ENCODE results near the gene SRA1. TPM values are rescaled to one million over a fixed set of nuclear protein-coding genes. Genes with fewer than 3 reads are reported as not detected.
A peak's percentile ranks its signal among the peaks of the same experiment; 100 is the strongest.
"Not testable (repeated sequence)": the region's sequence is repeated elsewhere in the genome, so short reads cannot be mapped to it uniquely, and the experiment has no call there.

The SRA1 gene
- 10 to 100 TPM; 44.5 to 77.4 (median 55.7) TPM for polyA plus RNA-seq

DNA sequence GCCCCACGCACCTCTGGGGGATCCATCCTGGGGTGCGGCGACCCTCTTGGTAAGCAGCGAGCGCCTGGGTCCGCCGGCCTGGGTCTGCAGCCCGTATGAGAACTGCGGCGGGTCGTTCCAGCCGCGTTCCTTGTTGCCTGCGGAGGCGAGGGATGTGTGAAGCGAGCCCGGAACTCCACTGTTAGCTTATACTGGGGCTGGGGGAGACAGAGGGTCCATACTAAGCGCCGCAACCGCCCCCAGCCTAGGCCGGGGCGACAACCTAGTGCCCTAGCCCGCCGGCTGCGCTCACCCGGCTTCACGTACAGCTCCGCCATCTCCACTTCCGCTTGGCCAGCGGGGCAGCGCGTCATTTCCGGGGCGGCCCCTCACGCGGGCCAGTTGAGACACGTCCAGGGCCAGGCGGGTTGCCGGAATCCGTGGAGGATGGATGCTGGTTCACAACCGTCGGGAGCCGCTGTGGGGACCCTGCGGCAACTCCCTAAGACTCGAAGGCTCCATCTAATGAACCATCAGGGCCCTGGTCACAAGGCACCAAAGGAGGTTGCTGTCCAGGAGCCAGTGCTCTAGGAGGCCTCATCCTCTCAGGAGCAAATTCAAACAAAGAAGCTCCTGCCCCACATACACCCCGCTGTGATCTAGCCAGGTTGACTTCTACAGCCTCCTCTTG lies at the start of gene SRA1:
Gene SRA1, minus strand, starts transcription at position 338 of the 670 bp plus-strand sequence. Its CDS starts 21 bp downstream, at position 317.
- Mint-ChIP-seq H3K4me3 (peak within 1 kb of the TSS; percentile 83 to 94 (median 90)), H3K4me1 (peaks cover 49 to 52% of the 10 kb centered on the region in 2 donors), H3K27ac (peak within 1 kb of the TSS; percentile 88 to 99 (median 96)), H3K36me3 (peaks cover 4% of the 10 kb centered on the region in 3 donors), H3K27me3 (ENCODE audit: low read depth in 3 of 3) (peaks cover 6 to 12% (median 8%) of the 10 kb centered on the region in 3 donors), H3K9me3 (no peaks in the 10 kb centered on the region)
- peak; percentile 89 to 90 (median 89) for DNase-seq

DNA sequence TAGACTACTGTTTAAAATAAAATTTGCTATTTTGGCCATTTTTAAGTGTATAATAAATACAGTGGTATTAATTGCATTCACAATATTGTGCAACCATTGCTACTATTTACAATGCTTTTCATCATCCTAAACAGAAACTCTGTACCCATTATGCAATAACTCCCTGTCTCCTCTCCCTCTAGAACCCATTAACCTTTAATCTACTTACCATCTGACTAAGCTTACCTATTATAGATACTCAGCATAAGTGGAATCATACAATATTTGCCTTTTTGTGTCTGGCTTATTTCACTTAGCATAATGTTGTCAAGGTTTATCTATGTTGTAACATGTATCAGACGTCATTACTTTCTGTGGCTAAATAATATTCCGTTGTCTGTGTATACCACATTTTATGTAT lies 49.8 kb upstream of the SRA1 start:
- no peak overlapping the region for H3K27ac Mint-ChIP-seq
- peaks cover 0 to 3% of the 10 kb centered on the region in 2 donors for H3K4me1 Mint-ChIP-seq
- peaks cover 0 to 7% (median 7%) of the 10 kb centered on the region in 3 donors for H3K27me3 Mint-ChIP-seq (ENCODE audit: low read depth in 3 of 3)

DNA sequence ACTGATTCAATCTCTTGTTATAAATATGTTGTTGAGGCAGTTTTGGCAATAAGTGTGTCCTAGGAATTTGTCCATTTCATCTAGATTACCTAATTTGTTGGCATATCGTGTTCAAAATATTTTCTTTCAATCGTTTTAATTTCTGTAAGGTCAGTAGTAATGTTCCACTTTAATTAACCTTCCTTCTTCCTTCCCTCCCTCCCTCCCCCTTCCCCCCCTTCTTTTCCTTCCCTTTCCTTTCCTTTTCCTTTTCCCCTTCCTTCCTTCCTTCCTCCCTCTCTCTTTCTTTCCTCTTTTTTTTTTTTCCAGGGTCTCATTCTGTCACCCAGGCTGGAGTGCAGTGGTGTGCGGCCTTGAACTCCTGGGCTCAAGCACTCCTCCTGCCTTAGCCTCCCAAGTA lies 48.6 kb upstream of the SRA1 start:
- DNase-seq: no peak
- Mint-ChIP-seq H3K27ac (no peak overlapping the region), H3K4me1 (no peaks in the 10 kb centered on the region), H3K4me3 (no peak overlapping the region), H3K9me3 (peaks cover 0 to 2% (median 0%) of the 10 kb centered on the region in 6 donors), H3K36me3 (no peaks in the 10 kb centered on the region), H3K27me3 (ENCODE audit: low read depth in 3 of 3) (peaks cover 0 to 3% (median 1%) of the 10 kb centered on the region in 3 donors)

More for the DNA sequence above, 49.8 kb upstream of the SRA1 start:
- Mint-ChIP-seq H3K9me3 (peaks cover 0 to 2% (median 0%) of the 10 kb centered on the region in 6 donors), H3K36me3 (no peaks in the 10 kb centered on the region), H3K4me3 (no peak overlapping the region)
- no peak for DNase-seq

DNA sequence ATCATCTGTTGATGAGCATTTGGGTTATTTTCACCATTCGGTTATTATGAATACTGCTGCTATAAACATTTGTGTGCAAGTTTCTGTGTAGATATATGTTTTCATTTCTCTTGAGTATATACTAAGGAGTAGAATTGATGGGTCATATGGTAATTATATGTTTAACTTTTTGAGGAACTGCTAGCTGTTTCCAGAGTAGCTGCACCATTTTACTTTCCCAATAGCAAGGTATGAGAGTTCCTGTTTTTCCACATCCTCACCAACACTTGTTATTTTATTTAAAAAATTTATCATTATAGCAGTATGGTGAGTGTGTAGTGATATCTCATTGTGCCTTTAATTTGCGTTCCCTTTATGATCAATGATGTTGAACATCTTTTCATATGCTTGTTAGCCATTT lies 46.5 kb upstream of the SRA1 start:
- Mint-ChIP-seq H3K9me3 (peaks cover 0 to 2% (median 0%) of the 10 kb centered on the region in 6 donors), H3K4me3 (no peak overlapping the region), H3K27me3 (ENCODE audit: low read depth in 3 of 3) (peaks cover 0 to 3% (median 1%) of the 10 kb centered on the region in 3 donors), H3K4me1 (no peaks in the 10 kb centered on the region), H3K27ac (no peak overlapping the region), H3K36me3 (no peaks in the 10 kb centered on the region)
- DNase-seq: no peak

DNA sequence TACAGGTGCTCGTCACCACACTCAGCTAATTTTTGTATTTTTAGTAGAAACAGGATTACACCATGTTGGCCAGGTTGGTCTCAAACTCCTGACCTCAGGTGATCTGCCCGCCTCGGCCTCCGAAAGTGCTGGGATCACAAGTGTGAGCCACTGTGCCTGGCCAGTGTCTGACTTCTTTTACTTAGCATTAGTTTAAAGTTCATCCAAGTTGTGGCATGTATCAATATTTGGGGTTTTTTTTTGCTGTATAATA lies 46.1 kb upstream of the SRA1 start:
- not testable (repeated sequence) for DNase-seq; H3K27ac Mint-ChIP-seq; H3K4me1 Mint-ChIP-seq; H3K9me3 Mint-ChIP-seq; H3K36me3 Mint-ChIP-seq; H3K4me3 Mint-ChIP-seq; H3K27me3 Mint-ChIP-seq (ENCODE audit: low read depth in 3 of 3)

DNA sequence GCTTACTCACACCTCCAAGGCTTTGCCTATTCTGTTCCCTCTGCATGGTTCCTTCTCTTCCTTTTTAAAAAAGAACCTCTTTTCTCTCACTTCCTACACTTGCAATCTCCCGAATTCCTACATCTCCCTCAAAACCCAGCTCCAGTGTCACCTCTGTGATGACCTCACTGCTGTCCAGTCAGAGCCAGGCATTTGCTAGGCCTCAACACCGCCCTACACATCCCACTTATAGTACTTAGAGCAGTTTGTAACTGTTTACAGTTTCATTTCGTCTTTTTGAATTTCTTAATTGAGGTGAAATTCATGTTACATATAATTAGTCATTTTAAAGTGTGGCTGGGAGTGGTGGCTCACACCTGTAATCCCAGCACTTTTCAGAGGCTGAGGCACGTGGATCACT lies 44.9 kb upstream of the SRA1 start:
- peaks cover 0 to 2% (median 0%) of the 10 kb centered on the region in 6 donors for H3K9me3 Mint-ChIP-seq
- H3K27me3 Mint-ChIP-seq (ENCODE audit: low read depth in 3 of 3): peaks cover 1 to 3% (median 2%) of the 10 kb centered on the region in 3 donors
- no peak overlapping the region for H3K4me3 Mint-ChIP-seq
- H3K36me3 Mint-ChIP-seq: no peaks in the 10 kb centered on the region
- no peak overlapping the region for H3K27ac Mint-ChIP-seq
- H3K4me1 Mint-ChIP-seq: no peaks in the 10 kb centered on the region
- no peak for DNase-seq

DNA sequence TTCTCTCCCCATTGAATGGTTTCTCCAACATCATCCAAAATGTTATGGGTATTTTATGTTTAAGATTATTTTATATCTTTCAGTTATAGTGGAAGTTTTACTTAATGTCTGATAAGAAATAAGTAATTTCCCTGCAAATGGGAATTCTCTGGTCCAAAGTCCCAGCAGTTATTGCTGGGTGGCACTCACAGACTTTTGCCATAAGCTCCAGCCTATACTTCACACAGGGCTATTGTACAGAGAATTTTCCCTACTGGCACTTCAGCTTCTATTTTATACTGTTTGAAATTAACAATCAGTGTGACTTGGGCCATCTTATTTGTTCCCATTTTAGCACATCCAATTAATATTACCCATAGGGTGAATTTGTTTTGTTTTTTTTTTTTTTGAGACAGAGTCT lies 42.8 kb upstream of the SRA1 start:
- no peak overlapping the region for H3K27ac Mint-ChIP-seq
- no peak overlapping the region for H3K4me3 Mint-ChIP-seq
- no peak for DNase-seq
- no peaks in the 10 kb centered on the region for H3K4me1 Mint-ChIP-seq
- peaks cover 0 to 2% (median 0%) of the 10 kb centered on the region in 6 donors for H3K9me3 Mint-ChIP-seq
- no peaks in the 10 kb centered on the region for H3K36me3 Mint-ChIP-seq
- peaks cover 1 to 3% (median 2%) of the 10 kb centered on the region in 3 donors for H3K27me3 Mint-ChIP-seq (ENCODE audit: low read depth in 3 of 3)

DNA sequence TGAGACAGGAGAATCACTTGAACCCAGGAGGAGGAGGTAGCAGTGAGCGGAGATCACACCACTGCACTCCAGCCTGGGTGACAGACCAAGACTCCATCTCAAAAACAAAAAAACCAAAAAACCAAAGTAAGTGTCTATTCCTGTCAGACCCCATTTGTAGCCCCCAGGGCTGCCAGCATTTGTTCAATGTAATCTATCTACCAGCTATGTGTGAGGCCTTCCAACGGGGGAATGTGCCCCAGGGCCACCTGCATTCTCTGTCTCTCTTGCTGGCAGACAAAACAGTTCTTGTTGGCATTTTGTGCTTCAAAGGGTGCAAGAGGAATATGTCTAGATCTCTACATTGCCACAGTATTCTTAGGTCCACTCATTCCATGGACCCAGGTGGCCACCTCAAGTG lies 41.6 kb upstream of the SRA1 start:
- no peak overlapping the region for H3K4me3 Mint-ChIP-seq
- no peaks in the 10 kb centered on the region for H3K36me3 Mint-ChIP-seq
- no peak for DNase-seq
- no peaks in the 10 kb centered on the region for H3K4me1 Mint-ChIP-seq
- H3K27ac Mint-ChIP-seq: no peak overlapping the region
- peaks cover 0 to 3% (median 2%) of the 10 kb centered on the region in 3 donors for H3K27me3 Mint-ChIP-seq (ENCODE audit: low read depth in 3 of 3)
- H3K9me3 Mint-ChIP-seq: peaks cover 0 to 2% (median 0%) of the 10 kb centered on the region in 6 donors

DNA sequence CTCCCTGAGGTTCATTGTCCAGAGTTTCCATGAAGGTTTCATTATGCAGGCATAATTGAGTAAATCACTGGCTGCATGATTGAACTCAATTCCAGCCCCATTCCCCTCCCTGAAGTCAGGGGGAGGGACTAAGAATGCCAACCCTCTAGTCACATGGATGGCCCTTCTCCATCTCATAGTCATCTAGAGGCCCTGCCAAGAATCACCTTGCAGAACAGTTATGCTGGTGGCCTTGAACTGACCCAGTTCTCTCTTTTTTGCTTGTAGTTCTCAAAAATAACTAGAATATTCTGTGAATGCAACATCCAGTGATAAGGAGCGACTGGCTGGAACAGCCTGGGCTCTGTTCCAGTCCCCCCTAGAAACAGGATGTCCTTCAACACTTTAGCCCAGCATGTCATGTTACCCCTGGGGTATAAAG lies 39.1 kb upstream of the SRA1 start:
- no peak overlapping the region for H3K27ac Mint-ChIP-seq
- H3K4me1 Mint-ChIP-seq: no peaks in the 10 kb centered on the region
- H3K36me3 Mint-ChIP-seq: no peaks in the 10 kb centered on the region
- H3K27me3 Mint-ChIP-seq (ENCODE audit: low read depth in 3 of 3): peaks cover 0 to 7% (median 4%) of the 10 kb centered on the region in 3 donors
- DNase-seq: no peak
- no peak overlapping the region for H3K4me3 Mint-ChIP-seq
- H3K9me3 Mint-ChIP-seq: no peaks in the 10 kb centered on the region

DNA sequence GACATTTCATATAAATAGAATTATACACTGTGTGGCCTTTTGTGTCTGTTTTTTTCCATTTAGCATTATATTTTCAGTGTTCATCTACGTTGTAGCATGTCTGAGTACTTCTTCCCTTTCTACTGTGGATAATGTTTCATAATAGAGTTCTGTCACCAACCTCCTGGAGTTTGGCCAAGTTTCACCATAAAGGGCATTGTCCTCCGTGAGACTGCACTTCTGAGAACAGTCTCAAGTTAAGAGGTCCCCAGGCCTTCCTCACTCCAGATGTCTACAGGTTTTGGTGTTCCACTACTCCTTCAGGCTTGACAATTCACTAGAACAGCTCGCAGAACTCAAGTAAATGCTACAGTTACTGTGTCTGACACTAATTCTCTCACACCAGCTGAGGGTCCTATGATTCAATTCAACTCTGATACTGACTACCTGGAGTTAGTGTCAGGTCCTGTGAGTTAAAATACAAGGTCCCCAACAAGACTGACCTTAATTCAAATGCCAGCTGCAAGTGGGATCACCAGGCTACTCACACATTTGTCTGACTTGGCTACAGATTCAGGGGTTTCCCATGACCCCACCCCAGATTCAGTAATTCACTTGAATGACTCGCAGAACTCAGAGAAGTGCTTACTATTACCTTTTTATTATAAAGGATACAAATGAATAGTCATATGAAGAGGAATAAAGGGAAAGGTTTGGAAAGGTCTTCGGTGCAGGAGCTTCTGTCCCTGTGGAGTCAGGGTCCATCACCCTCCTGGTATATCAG lies 38.4 kb upstream of the SRA1 start:
- Mint-ChIP-seq H3K9me3 (no peaks in the 10 kb centered on the region), H3K4me3 (no peak overlapping the region), H3K36me3 (no peaks in the 10 kb centered on the region), H3K27me3 (ENCODE audit: low read depth in 3 of 3) (peaks cover 0 to 7% (median 4%) of the 10 kb centered on the region in 3 donors), H3K27ac (no peak overlapping the region), H3K4me1 (no peaks in the 10 kb centered on the region)
- DNase-seq: no peak

DNA sequence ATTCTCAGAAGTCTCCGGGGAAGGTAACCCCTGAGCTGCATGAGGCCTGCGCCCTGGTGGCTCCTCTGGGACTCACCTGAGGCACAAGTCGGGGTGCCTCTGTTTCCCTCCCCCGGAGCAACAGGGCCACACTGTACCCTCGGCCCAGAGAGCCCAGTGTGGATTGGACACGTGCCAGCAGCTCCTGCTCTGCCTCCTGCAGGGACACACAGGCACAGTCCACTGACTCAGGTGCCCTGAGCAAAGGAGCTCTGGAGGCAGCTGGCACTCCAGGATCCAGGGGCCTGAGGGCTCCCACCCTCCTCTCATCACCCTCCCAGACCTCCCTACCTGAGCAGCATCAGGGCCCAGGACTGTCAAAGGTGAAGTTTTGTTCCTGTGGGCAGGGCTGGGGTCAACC lies 36.9 kb upstream of the SRA1 start:
- no peak for DNase-seq
- no peaks in the 10 kb centered on the region for H3K36me3 Mint-ChIP-seq
- no peak overlapping the region for H3K27ac Mint-ChIP-seq
- H3K27me3 Mint-ChIP-seq (ENCODE audit: low read depth in 3 of 3): peaks cover under 1 to 7% (median 4%) of the 10 kb centered on the region in 3 donors
- H3K4me1 Mint-ChIP-seq: no peaks in the 10 kb centered on the region
- H3K4me3 Mint-ChIP-seq: no peak overlapping the region
- no peaks in the 10 kb centered on the region for H3K9me3 Mint-ChIP-seq

DNA sequence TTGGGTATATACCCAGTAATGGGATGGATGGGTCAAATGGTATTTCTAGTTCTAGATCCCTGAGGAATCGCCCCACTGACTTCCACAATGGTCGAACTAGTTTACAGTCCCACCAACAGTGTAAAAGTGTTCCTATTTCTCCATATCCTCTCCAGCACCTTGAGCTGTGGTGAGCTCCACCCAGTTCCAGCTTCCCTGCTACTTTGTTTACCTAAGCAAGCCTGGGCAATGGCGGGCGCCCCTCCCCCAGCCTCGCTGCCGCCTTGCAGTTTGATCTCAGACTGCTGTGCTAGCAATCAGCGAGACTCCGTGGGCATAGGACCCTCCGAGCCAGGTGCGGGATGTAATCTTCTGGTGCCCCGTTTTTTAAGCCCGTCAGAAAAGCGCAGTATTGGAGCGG lies 35.8 kb upstream of the SRA1 start:
- Mint-ChIP-seq H3K4me3 (peak overlapping the region in 1 of 5 donors; percentile 9), H3K27ac (peak overlapping the region in 1 of 6 donors; percentile 50)
- H3K36me3 Mint-ChIP-seq; H3K9me3 Mint-ChIP-seq; DNase-seq; H3K27me3 Mint-ChIP-seq (ENCODE audit: low read depth in 3 of 3); H3K4me1 Mint-ChIP-seq: not testable (repeated sequence)

DNA sequence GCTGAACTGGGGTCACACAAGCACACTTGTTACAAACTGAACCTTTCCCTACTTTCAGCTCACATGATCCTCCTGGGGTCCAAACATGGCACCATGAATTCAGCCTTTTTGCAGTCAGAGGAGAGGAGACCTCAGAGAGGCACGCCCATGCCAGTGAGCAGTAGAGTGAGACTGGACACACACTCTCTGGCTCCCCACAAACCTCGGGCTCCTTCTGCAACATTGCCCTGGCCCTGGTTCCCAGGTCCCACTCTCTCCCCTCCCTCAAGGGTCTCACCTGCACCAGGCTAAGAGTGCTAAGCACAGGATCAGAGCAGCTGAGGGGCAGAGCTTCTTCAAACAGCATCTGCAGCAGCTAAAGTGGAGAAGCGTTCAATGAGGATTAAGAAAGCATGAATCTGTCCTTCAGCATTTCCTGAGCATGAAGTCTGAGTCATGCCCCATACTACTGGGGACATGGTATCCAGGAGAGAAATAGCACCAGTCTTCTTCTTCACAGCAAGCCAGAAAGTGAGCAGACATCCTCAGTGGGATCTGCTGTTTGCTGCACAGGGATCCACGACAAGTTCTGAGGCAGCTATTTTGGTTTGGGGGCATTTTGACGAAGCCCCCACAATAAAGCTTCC lies 34.6 kb upstream of the SRA1 start:
- Mint-ChIP-seq H3K4me3 (no peak overlapping the region), H3K36me3 (no peaks in the 10 kb centered on the region), H3K4me1 (no peaks in the 10 kb centered on the region), H3K27ac (no peak overlapping the region), H3K27me3 (ENCODE audit: low read depth in 3 of 3) (peaks cover 1 to 4% (median 4%) of the 10 kb centered on the region in 3 donors), H3K9me3 (no peaks in the 10 kb centered on the region)
- DNase-seq: no peak

DNA sequence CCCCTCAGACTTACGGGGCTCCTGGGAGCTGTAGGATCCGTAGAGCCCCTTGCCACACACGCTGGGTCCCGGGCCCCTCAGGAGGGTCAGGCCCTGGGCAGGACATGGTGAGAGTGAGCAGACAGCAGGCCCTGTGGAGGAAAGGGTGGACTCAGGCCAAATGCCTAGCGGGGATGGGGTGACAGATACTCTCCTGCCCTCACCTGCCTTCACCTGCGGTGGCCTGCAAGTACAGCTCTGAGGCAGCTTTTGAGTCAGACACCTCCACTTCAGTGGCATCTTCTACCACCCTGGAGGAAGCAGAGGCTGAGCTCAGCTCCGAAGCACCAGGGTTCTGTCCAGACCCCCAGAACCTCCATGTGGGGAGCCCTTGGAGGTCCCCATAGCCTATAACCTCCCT lies 33.6 kb upstream of the SRA1 start:
- Mint-ChIP-seq H3K27ac (no peak overlapping the region), H3K27me3 (ENCODE audit: low read depth in 3 of 3) (peaks cover 1 to 4% (median 4%) of the 10 kb centered on the region in 3 donors), H3K4me1 (no peaks in the 10 kb centered on the region), H3K4me3 (no peak overlapping the region), H3K9me3 (no peaks in the 10 kb centered on the region), H3K36me3 (no peaks in the 10 kb centered on the region)
- DNase-seq: no peak
